Vagina (tissue), 2 donors: ENCODE results near the gene LZTS2.

Source experiments
- CTCF ChIP-seq, 3 experiments: fragments of 450-650 bp in 2 of 3; fragments of 200-600 bp in 1 of 3; sonication (generic) in 1 of 3; IDR thresholded peaks; one replicate each; pipeline ENCODE4 v1.5.1; 2017 to 2019; ENCODE audit warnings: antibody characterized with exemption in 3 of 3, mild to moderate bottlenecking in 2 of 3, moderate library complexity in 2 of 3
- POLR2A ChIP-seq, 2 donors: fragments of 450-650 bp; IDR thresholded peaks; one replicate each; pipeline ENCODE4 v1.6.1; 2017; ENCODE audit warnings: antibody characterized with exemption in 2 of 2, mild to moderate bottlenecking in 2 of 2, moderate library complexity in 2 of 2
- POLR2AphosphoS5 ChIP-seq, 2 donors: sonication (generic); formaldehyde crosslinking; IDR thresholded peaks; one replicate each; pipeline ENCODE4 v1.9.0; 2017; ENCODE audit warnings: antibody characterized with exemption in 2 of 2, mild to moderate bottlenecking in 2 of 2, low read depth in 1 of 2; ENCODE audit not compliant: insufficient read depth in 1 of 2

DNA sequence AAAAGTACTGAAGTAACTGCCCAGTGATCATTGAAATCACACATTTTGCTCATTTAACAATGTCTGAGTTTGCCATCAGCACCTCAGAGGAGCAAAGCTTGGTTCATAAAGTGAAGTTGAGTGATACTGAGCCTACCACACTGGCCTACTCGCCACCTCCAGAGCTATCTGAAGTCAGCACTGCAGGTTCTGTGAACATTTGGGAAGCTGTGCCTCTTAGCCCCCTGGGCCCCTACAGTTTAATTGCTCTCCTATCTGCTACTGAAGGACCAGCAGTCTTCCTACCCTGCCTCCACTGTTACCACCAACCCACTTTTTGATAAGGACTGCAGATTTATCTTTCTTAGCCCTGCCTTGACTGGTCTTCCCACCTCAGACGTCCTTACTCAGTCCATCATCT lies 32.3 kb upstream of the LZTS2 start:
- TF ChIP-seq POLR2A (IDR thresholded peaks at IDR 0.05): no peak
- TF ChIP-seq CTCF (IDR thresholded peaks at IDR 0.05): no peak
- TF ChIP-seq POLR2AphosphoS5 (IDR thresholded peaks at IDR 0.05; ENCODE audit: insufficient read depth in 1 of 2, low read depth in 1 of 2): no peak
